GM12891 (cell line): Measurements from ENCODE around the gene CCNI2.

Experiments
- PAX5 ChIP-seq: IDR thresholded peaks from 2 replicates; pipeline ENCODE4 v1.6.1; 2011; ENCODE audit warnings: low read length, moderate library complexity, mild to moderate bottlenecking; ENCODE audit not compliant: insufficient read depth, severe bottlenecking
- POLR2A ChIP-seq: IDR thresholded peaks from 2 replicates; pipeline ENCODE4 v1.6.1; 2011; ENCODE audit warnings: low read depth, low read length, control low read depth
- POLR2AphosphoS5 ChIP-seq: IDR thresholded peaks from 2 replicates; pipeline ENCODE4 v1.6.1; 2011; ENCODE audit warnings: low read depth, low read length, control low read depth
- POU2F2 ChIP-seq: IDR thresholded peaks from 2 replicates; pipeline ENCODE4 v1.6.1; 2011; ENCODE audit warnings: low read depth, mild to moderate bottlenecking, control low read depth, low read length, moderate library complexity
- SPI1 ChIP-seq: IDR thresholded peaks from 2 replicates; pipeline ENCODE4 v1.6.1; 2011; ENCODE audit warnings: low read depth, low read length, control low read depth
- TAF1 ChIP-seq: IDR thresholded peaks from 2 replicates; pipeline ENCODE4 v1.6.1; 2011; ENCODE audit warnings: low read depth, low read length, control low read depth

DNA sequence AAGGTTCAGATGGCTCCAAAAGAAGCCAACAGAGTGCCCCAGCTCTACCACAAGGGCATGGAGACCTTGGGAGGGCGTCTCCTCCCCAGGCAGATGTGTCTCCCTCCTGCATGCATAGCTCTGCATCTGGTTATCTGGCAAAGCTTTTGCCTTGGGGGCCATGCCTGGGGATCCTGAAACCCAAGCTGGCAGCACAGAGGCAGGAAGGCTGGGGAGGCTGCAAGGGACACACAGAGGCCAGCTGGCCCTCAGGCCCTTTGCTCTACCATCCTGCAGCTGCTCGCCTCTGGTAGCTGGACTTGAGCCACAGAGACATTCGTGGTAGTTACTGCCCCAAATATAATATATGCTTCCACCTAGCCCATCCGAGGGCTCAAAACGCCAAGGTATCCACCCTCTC is 25.9 kb downstream of the CCNI2 start:
- no peak for TF ChIP-seq POLR2A
- no peak for TF ChIP-seq TAF1
- no peak for TF ChIP-seq POLR2AphosphoS5
- no peak for TF ChIP-seq SPI1
- no peak for TF ChIP-seq PAX5
- no peak for TF ChIP-seq POU2F2
